ENCODE results near the gene MRNIP. TPM values are rescaled to one million over a fixed set of nuclear protein-coding genes. Genes with fewer than 3 reads are reported as not detected.

The MRNIP gene
- total RNA-seq, 1 experiment from 2014 or later = 36.2 TPM

DNA sequence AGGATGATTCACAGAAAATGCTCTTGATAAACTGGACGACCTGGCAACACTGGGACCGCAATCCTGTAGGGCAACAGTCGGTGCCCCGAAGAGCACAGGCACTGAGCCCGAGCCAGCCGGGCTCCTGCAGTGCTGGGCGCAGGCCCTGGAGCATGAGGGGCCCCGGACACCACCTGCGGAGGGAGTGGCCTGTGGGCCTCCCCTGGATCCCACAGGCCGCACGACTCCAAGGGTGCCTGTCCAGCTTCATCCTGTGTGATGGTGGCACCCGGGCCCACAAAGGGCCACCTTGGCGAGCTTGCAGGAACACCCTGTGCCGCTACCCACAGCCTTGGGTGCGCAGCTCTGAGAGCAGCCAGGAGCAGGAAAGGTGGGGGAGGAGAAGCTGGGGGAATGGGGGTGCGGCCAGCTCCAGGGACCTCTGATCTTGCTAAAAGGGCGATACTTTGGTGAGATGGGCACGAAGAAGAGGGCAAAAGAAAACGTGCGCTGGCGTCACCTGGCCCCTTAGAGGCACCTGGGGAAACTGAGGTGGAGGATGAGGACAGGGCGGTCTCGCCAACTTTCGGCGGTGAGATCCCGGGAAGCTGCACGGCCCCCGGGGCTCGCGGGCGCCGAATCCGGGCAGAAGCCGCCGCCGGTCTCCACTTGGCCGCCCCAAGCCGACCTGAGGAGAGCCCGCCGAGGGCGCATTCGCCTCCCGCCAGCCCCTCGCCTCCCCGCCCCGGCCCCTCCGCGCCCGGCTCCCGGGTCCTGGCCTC lies 48.4 kb upstream of the MRNIP start:
- H3K27me3 ChIP-seq (ENCODE audit: insufficient read depth, low read length) = no peaks in the 10 kb centered on the region
- H3K36me3 ChIP-seq (ENCODE audit: control insufficient read depth in 1 of 2, insufficient read depth in 2 of 2, low read length in 2 of 2) = peaks cover 6 to 24% of the 10 kb centered on the region in 2 experiments
- intact Hi-C loops (cut with micrococcal nuclease) = loop anchor here (5.0 to 10.0 kb wide), 2 partner anchors 105 to 178 kb away; no protein-coding TSS in a partner anchor
- H3K4me3 ChIP-seq (replicated peaks in 1 of 2; ENCODE audit: low read depth in 1 of 2, low read length in 2 of 2) = peak overlapping the region; percentile 70 to 90
- H3K9me3 ChIP-seq (ENCODE audit: control insufficient read depth in 1 of 2, insufficient read depth in 1 of 2, low read depth in 1 of 2, low read length in 2 of 2) = no peaks in the 10 kb centered on the region
- TF ChIP-seq SIN3A (IDR thresholded peaks at IDR 0.05; ENCODE audit: low read depth) (no peak), ELF1 (IDR thresholded peaks at IDR 0.05; ENCODE audit: borderline replicate concordance, low read depth) (no peak), YY1 (IDR thresholded peaks at IDR 0.05; ENCODE audit: extremely low read depth, insufficient replicate concordance, low read depth, low read length) (no peak), JUND (IDR thresholded peaks at IDR 0.05) (no peak), SRF (IDR thresholded peaks at IDR 0.05; ENCODE audit: low read depth) (no peak), TCF7L2 (IDR thresholded peaks at IDR 0.05; ENCODE audit: borderline replicate concordance, extremely low read depth, insufficient read depth, insufficient read length) (no peak), ZFX (IDR thresholded peaks at IDR 0.05) (no peak), EZH2 (IDR thresholded peaks at IDR 0.05) (no peak), CBX3 (IDR thresholded peaks at IDR 0.05; ENCODE audit: low read depth) (no peak), POLR2A (IDR thresholded peaks at IDR 0.05; ENCODE audit: borderline replicate concordance, extremely low read depth, insufficient read depth, insufficient read length) (no peak), RAD21 (IDR thresholded peaks at IDR 0.05; ENCODE audit: low read depth) (no peak), CEBPB (IDR thresholded peaks at IDR 0.05; ENCODE audit: low read depth) (no peak), SP1 (IDR thresholded peaks at IDR 0.05; ENCODE audit: low read depth) (no peak), MAX (IDR thresholded peaks at IDR 0.05) (no peak), ATF3 (IDR thresholded peaks at IDR 0.05) (no peak), POLR2AphosphoS5 (IDR thresholded peaks at IDR 0.05; ENCODE audit: low read depth, low read length) (no peak), FOSL1 (IDR thresholded peaks at IDR 0.05; ENCODE audit: low read depth) (no peak)
- peak overlapping the region; percentile 77 for H3K27ac ChIP-seq (ENCODE audit: low read depth, low read length)
- peaks cover under 1% of the 10 kb centered on the region; the same call in 1 of the 2 replicates for H4K20me1 ChIP-seq (ENCODE audit: insufficient read depth)
- BruUV-seq (replicated peaks) = no TSS peak
- RAD21 ChIA-PET (ENCODE audit: low non-redundant PET in 1 of 2, low total read pairs in 2 of 2, uncharacterized antibody in 2 of 2, unreplicated experiment in 2 of 2) = no interaction called here
- POLR2A ChIA-PET = no interaction called here
- no peak overlapping the region for H2AFZ ChIP-seq (ENCODE audit: low read depth, low read length, poor library complexity, severe bottlenecking)
- H3K9ac ChIP-seq (ENCODE audit: low read length) = peak overlapping the region; percentile 80
- H3K9me2 ChIP-seq (ENCODE audit: insufficient read depth) = no peaks in the 10 kb centered on the region
- DNase-seq (ENCODE audit: low read depth, low spot score) = no peak
- H3K4me2 ChIP-seq (ENCODE audit: low read length) = peak overlapping the region; percentile 99
- peak; percentile 31 for ATAC-seq
- H3K79me2 ChIP-seq (ENCODE audit: insufficient read depth, low read length) = peaks cover 34% of the 10 kb centered on the region
- peaks cover 6 to 18% of the 10 kb centered on the region in 2 experiments; a peak in 3 of 4 replicates for H3K4me1 ChIP-seq (ENCODE audit: control insufficient read depth in 1 of 2, insufficient read depth in 2 of 2, low read length in 2 of 2)
- CTCF ChIA-PET = interaction anchor here (0.5 to 1.5 kb wide), 2 partner anchors 105 to 184 kb away, joined by 4 to 5 read pairs; no protein-coding TSS in a partner anchor
